CD4-positive, alpha-beta memory T cell (primary cell): Measurements from ENCODE around the gene DPAGT1. TPM values are rescaled to one million over a fixed set of nuclear protein-coding genes. Genes with fewer than 3 reads are reported as not detected.
"Not testable (repeated sequence)": the region's sequence is repeated elsewhere in the genome, so short reads cannot be mapped to it uniquely, and the experiment has no call there.

Experiments
- CTCF ChIA-PET: fragments of 350-600 bp; sonication (Branson Sonifier 250); formaldehyde crosslinking; loops from one replicate; lab custom pipeline; 2021; ENCODE audit warnings: inconsistent platforms; ENCODE audit not compliant: partially characterized antibody; lab: Charles Lee
- POLR2A ChIA-PET: fragments of 350-600 bp; sonication (Branson Sonifier 250); formaldehyde crosslinking; loops from one replicate; lab custom pipeline; 2021; ENCODE audit not compliant: partially characterized antibody; lab: Charles Lee
- DNase-seq, 5 donors: peaks; one replicate each; pipeline versions ENCODE4 v3.0.0 to v3.0.0-alpha.2; 2020 to 2022; ENCODE audit warnings: mixed read lengths in 1 of 5
- H3K27ac ChIP-seq: one replicate; pipeline ENCODE4 v1.7.0; 2013; ENCODE audit warnings: low read depth, low read length
- H3K27me3 ChIP-seq: 2 replicates; pipeline ENCODE4 v1.7.0; 2013; ENCODE audit warnings: mild to moderate bottlenecking, low read length, moderate library complexity; ENCODE audit not compliant: insufficient read depth
- H3K36me3 ChIP-seq: 2 replicates; pipeline ENCODE4 v1.7.0; 2013; ENCODE audit warnings: mild to moderate bottlenecking, low read length, moderate library complexity; ENCODE audit not compliant: insufficient read depth
- H3K4me1 ChIP-seq: 2 replicates; pipeline ENCODE4 v1.7.0; 2013; ENCODE audit warnings: mild to moderate bottlenecking, low read length, moderate library complexity; ENCODE audit not compliant: insufficient read depth
- H3K4me3 ChIP-seq, 2 donors: one replicate each; pipeline ENCODE4 v1.7.0; 2013; ENCODE audit warnings: low read length in 2 of 2, mild to moderate bottlenecking in 1 of 2
- H3K9me3 ChIP-seq, 2 donors: one replicate each; pipeline ENCODE4 v1.7.0; 2013; ENCODE audit warnings: low read length in 2 of 2, control low read depth in 1 of 2; ENCODE audit not compliant: control insufficient read depth in 1 of 2
- H3K27ac Mint-ChIP-seq, 7 donors: one replicate each; pipeline ENCODE4 v1.8.0; 2020 to 2021; ENCODE audit warnings: mixed read lengths in 7 of 7, mild to moderate bottlenecking in 6 of 7, inconsistent platforms in 3 of 7, moderate library complexity in 3 of 7
- H3K27me3 Mint-ChIP-seq, 2 donors: one replicate each; pipeline ENCODE4 v1.8.0; 2020 to 2021; ENCODE audit warnings: mixed read lengths in 2 of 2
- H3K36me3 Mint-ChIP-seq, 2 donors: one replicate each; pipeline ENCODE4 v1.8.0; 2020 to 2021; ENCODE audit warnings: mixed read lengths in 2 of 2, inconsistent platforms in 1 of 2, mild to moderate bottlenecking in 1 of 2
- H3K4me1 Mint-ChIP-seq, 4 donors: one replicate each; pipeline ENCODE4 v1.8.0; 2020 to 2021; ENCODE audit warnings: mixed read lengths in 4 of 4, mild to moderate bottlenecking in 1 of 4
- H3K4me3 Mint-ChIP-seq, 8 donors: one replicate each; pipeline ENCODE4 v1.8.0; 2020 to 2021; ENCODE audit warnings: mixed read lengths in 8 of 8, mild to moderate bottlenecking in 7 of 8, moderate library complexity in 6 of 8, inconsistent platforms in 3 of 8
- H3K9me3 Mint-ChIP-seq, 8 donors: one replicate each; pipeline ENCODE4 v1.8.0; 2020 to 2021; ENCODE audit warnings: mixed read lengths in 8 of 8, mild to moderate bottlenecking in 5 of 8, inconsistent platforms in 3 of 8, moderate library complexity in 1 of 8
- intact Hi-C: fragments of 100-400 bp; cut with micrococcal nuclease; formaldehyde crosslinking; loops from one replicate; pipeline ENCODE4 v1.15.1; 2023
- polyA plus RNA-seq, 2 donors: library from polyadenylated mRNA; unstranded; fragments of 300-500 nt; fragmentation: Illumina TruSeq; gene quantifications; one replicate each; pipeline ENCODE4 v1.2.3, GENCODE V29; 2021
- total RNA-seq, 2 experiments: library from RNA; stranded (reverse); gene quantifications; one replicate each; pipeline ENCODE4 v1.2.3, GENCODE V29; 2021

The DPAGT1 gene
- total and polyA plus RNA-seq, 4 experiments from 2014 or later, result 32.9 to 52.3 (median 52.2) TPM

DNA sequence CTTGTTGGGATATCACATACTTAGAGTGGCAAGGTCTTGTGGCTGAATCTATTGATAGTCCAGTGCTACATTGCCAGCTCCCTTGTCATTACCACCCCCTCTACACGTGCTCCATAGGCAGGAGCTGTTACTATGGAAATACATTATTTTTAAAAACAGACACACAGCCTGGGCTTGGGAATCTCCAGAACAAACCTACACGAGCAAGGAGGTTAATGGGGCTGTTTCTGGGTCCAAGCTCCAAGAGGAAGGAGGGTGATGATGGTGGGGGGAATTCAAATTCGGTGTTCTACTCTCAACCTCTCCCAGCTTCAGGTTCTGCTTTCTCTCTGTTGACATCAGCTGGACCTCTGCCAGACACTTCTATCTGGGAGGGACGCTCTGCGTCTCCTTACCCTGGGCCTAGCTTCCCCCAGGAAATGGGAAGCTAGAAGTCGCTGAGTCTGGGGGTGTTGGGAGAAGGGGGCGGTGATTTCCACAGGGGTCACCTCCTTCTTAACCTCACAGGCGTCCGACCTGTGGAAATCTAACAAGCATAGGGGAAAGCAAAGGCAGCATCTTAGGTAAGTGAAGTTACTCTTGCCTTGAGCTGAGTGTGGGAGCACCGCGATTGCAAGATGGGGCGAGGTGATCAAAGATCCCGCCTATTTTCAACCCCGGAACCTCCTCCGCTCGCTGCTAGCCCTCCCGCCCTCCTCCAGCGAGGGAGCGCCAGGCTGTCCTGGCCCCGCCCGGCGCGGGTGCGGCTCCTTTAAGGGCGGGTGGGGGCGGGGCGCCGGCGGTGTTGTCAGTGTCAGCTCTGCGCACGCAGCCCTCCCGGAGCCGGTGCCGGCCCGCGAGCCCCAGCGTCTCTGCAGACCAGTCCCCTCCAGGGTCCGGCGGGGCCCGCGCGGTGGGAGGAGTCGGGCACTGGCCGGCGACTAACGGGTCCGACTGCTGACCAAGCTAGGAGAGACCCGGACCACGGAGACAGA lies 5.2 kb upstream of the DPAGT1 start, which contains the start of gene C2CD2L:
Gene C2CD2L (plus strand): TSS at position 781 of the 974 bp plus-strand sequence. CDS start 398 bp downstream, outside the sequence.
- Mint-ChIP-seq H3K36me3 (peaks cover 17 to 32% of the 10 kb centered on the region in 2 donors), H3K27ac (peak within 1 kb of the TSS; percentile 84 to 96 (median 93)), H3K27me3 (no peaks in the 10 kb centered on the region), H3K4me1 (peaks cover 31 to 64% (median 46%) of the 10 kb centered on the region in 4 donors), H3K4me3 (peak within 1 kb of the TSS; percentile 86 to 93 (median 90)), H3K9me3 (no peaks in the 10 kb centered on the region)
- POLR2A ChIA-PET, result interaction anchor here (0.6 to 13.3 kb wide), 24 partner anchors 8 to 1928 kb away, joined by 3 to 210 read pairs (median 4); partner anchors contain the start of genes CBL, CENATAC, HINFP and HMBS
- Histone ChIP-seq H3K4me1 (peaks cover 47% of the 10 kb centered on the region), H3K4me3 (peak within 1 kb of the TSS; percentile 83 to 93), H3K27ac (peak within 1 kb of the TSS; percentile 81), H3K36me3 (peaks cover 12% of the 10 kb centered on the region), H3K27me3 (no peaks in the 10 kb centered on the region), H3K9me3 (no peaks in the 10 kb centered on the region)
- CTCF ChIA-PET, result interaction anchor here (0.9 to 2.4 kb wide), 13 partner anchors 8 to 90 kb away, joined by 3 to 11 read pairs (median 4); partner anchors contain the start of genes HINFP, HMBS and VPS11
- DNase-seq, result peak; percentile 81 to 91 (median 86)
- intact Hi-C loops, result loop anchor here (1.0 kb wide), 2 partner anchors 12 to 14 kb away; partner anchors contain the start of gene HINFP

DNA sequence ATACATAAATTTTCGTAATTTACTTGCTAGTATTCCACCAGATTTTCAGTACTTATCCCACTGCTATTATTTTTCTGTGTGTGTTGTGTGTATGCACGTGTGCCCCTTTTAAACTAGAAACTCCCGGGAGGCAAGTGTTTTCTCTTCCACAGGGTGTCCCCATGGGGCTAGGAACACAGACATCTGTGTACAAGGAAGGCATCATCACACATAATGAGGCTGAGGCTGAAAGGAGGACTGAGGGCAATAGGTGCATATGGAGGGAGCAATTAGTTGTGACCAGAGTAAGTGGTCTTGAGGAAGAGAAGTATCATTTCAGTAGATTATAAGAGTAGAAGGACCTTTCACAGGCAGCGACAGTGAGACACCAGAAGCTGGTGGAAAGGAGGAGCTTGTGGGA lies 2.1 kb upstream of the DPAGT1 start:
- Histone ChIP-seq H3K36me3 (no peaks in the 10 kb centered on the region), H3K9me3 (no peaks in the 10 kb centered on the region), H3K27ac (no peak overlapping the region), H3K4me1 (peaks cover 49% of the 10 kb centered on the region), H3K27me3 (no peaks in the 10 kb centered on the region), H3K4me3 (no peak overlapping the region)
- peaks cover 34 to 65% (median 49%) of the 10 kb centered on the region in 4 donors for H3K4me1 Mint-ChIP-seq
- peaks cover 3 to 26% of the 10 kb centered on the region in 2 donors for H3K36me3 Mint-ChIP-seq
- ChIA-PET CTCF (no interaction called here), POLR2A (interaction anchor here (6.0 to 13.3 kb wide), 2 partner anchors 10 to 15 kb away, joined by 109 to 210 read pairs; partner anchors contain the start of gene HINFP)
- intact Hi-C loops, result loop anchor here (2.0 to 5.0 kb wide), 3 partner anchors 93 to 1961 kb away; partner anchors contain the start of gene PAFAH1B2
- no peak for DNase-seq
- H3K27me3 Mint-ChIP-seq, result no peaks in the 10 kb centered on the region
- peak overlapping the region; percentile 59 to 81 (median 76) for H3K4me3 Mint-ChIP-seq
- H3K27ac Mint-ChIP-seq, result peak overlapping the region; percentile 30 to 91 (median 79)
- H3K9me3 Mint-ChIP-seq, result no peaks in the 10 kb centered on the region

DNA sequence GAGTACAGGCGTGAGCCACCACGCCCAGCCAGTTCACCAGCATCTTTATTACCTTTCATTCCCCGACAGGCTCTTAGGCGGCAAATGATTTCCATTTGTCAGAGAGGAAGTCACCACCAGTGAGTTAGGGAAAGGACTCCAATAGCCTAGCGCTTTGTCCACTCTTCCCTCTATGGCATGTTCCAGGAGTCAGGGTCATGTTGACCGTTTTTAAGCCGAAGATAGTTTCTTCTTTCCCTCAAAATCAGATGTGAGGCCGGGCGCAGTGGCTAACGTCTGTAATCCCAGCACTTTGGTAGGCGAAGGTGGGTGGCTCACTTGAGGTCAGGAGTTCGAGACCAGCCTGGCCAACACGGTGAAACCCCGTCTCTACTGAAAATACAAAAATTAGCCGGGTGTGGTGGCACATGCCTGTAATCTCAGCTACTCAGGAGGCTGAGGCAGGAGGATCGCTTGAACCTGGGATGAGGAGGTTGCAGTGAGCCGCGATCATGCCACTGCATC lies 1.6 kb upstream of the DPAGT1 start:
- Mint-ChIP-seq H3K27ac (peak overlapping the region in 6 of 7 donors; percentile 64 to 100 (median 96)), H3K4me3 (peak overlapping the region; percentile 93 to 99 (median 97)), H3K4me1 (peaks cover 28 to 59% (median 46%) of the 10 kb centered on the region in 4 donors), H3K36me3 (peaks cover 7 to 26% of the 10 kb centered on the region in 2 donors)
- not testable (repeated sequence) for H3K27ac ChIP-seq, H3K9me3 Mint-ChIP-seq, DNase-seq, H3K27me3 ChIP-seq, H3K9me3 ChIP-seq, H3K36me3 ChIP-seq, H3K27me3 Mint-ChIP-seq, H3K4me3 ChIP-seq
- H3K4me1 ChIP-seq, result peaks cover 43% of the 10 kb centered on the region
- ChIA-PET POLR2A (interaction anchor here (0.6 to 13.3 kb wide), 15 partner anchors 9 to 231 kb away, joined by 3 to 210 read pairs (median 11); partner anchors contain the start of genes ABCG4, CBL, CENATAC and HINFP), CTCF (interaction anchor here (1.6 to 2.3 kb wide), 3 partner anchors 15 to 36 kb away, joined by 6 to 11 read pairs (median 9); partner anchors contain the start of genes HINFP and VPS11)
- intact Hi-C loops, result loop anchor here (2.0 to 5.0 kb wide), 3 partner anchors 94 to 1961 kb away; partner anchors contain the start of gene PAFAH1B2

DNA sequence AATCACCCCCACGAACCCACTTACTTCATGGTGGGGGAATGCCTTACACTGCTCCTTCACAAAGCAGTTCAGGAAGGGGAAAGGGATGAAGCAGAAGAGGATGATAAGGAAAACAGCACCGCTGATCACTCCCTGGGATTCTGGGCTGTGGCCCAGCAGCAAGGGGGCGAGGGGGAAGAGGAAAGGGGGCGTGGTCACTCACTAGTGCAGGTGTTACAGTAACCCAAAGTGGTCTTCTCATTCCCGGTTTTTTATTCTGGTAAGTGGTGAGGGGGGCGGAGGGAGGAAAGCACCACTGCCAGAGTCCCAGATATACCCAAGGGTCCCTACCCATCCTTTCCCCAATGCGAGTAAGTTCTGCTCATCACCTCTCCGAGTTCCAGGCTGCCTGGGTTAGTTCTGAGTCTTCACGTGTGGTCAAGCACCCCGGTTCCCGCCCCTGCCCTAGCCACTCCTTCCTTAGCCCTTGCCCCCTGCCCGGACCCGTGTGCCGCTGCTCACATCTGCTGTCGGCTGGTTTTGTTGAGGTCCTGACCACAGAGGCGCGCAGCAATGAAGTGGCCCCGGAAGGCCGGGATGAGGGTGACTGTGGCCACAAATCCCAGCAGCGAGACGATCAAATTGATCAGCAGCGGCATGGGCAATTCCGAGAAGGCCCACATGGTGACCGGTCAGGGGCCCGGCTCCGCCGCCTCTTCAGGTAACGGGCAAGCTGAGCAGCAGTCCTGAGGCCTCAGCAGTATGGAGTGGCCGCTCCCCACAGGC lies 477 bp downstream of the DPAGT1 start:
- Histone ChIP-seq H3K36me3 (peaks cover 17% of the 10 kb centered on the region), H3K27ac (peak overlapping the region; percentile 91), H3K4me1 (peaks cover 35% of the 10 kb centered on the region), H3K9me3 (no peaks in the 10 kb centered on the region), H3K4me3 (peak overlapping the region; percentile 87 to 98), H3K27me3 (no peaks in the 10 kb centered on the region)
- intact Hi-C loops, result loop anchor here (1.0 to 5.0 kb wide), 4 partner anchors 17 to 1959 kb away; partner anchors contain the start of genes HMBS, HYOU1 and PAFAH1B2
- peak overlapping the region; percentile 93 to 99 (median 97) for H3K4me3 Mint-ChIP-seq
- H3K4me1 Mint-ChIP-seq, result peaks cover 21 to 55% (median 43%) of the 10 kb centered on the region in 4 donors
- peaks cover 19 to 39% of the 10 kb centered on the region in 2 donors for H3K36me3 Mint-ChIP-seq
- DNase-seq, result no peak
- H3K27me3 Mint-ChIP-seq, result no peaks in the 10 kb centered on the region
- H3K9me3 Mint-ChIP-seq, result no peaks in the 10 kb centered on the region
- H3K27ac Mint-ChIP-seq, result peak overlapping the region; percentile 93 to 100 (median 99)
- CTCF ChIA-PET, result interaction anchor here (1.0 to 2.3 kb wide), 8 partner anchors 17 to 83 kb away, joined by 3 to 11 read pairs (median 5); partner anchors contain the start of genes HINFP, HYOU1, NLRX1 and RPS25
- POLR2A ChIA-PET, result interaction anchor here (0.6 to 13.3 kb wide), 25 partner anchors 8 to 1869 kb away, joined by 3 to 210 read pairs (median 6); partner anchors contain the start of genes ABCG4, CBL, CENATAC and DDX6

DNA sequence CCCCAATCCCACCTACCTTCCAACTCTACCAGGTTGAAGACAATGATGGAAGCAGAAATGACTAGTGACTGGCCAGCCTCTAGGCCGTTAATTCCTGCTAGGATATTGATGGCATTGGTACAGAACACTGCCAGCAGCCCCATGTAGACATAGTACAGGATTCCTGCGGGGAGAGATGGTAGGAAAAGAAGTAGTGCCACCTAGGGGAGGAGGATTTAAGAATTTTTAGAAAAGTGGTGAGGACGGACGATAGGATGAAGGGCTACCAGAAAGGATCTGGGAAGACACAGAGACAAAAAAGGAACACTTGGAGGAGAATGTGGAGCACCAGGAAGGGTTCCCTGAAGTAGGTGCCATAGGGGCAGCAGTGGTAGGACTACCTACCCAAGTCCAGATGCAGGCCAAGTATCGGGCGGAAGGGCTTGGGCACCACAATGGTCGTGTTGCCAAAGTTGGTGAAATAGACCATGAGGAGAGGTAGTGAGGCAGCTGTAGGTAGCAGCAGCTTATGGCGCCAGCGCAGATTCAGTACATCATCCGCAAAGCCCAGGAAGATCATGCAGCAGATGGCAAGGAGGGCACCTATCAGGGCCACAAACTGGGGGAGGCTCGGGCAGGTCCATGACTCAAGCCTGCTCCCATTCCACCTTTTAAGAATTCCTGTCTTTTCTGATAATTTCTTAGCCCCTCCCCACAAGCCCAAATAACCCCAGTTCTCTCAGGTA lies 1.2 kb downstream of the DPAGT1 start:
- no peak for DNase-seq
- Histone ChIP-seq H3K36me3 (peaks cover 17% of the 10 kb centered on the region), H3K4me3 (peak overlapping the region; percentile 87 to 98), H3K27ac (peak overlapping the region; percentile 91), H3K27me3 (no peaks in the 10 kb centered on the region), H3K4me1 (peaks cover 39% of the 10 kb centered on the region), H3K9me3 (no peaks in the 10 kb centered on the region)
- Mint-ChIP-seq H3K9me3 (peaks cover 0 to 1% (median 0%) of the 10 kb centered on the region in 8 donors), H3K4me3 (peak overlapping the region; percentile 93 to 99 (median 97)), H3K27ac (peak overlapping the region; percentile 66 to 94 (median 83)), H3K36me3 (peaks cover 19 to 42% of the 10 kb centered on the region in 2 donors), H3K4me1 (peaks cover 23 to 59% (median 45%) of the 10 kb centered on the region in 4 donors), H3K27me3 (peaks cover 0 to 1% of the 10 kb centered on the region in 2 donors)
- intact Hi-C loops, result loop anchor here (5.0 kb wide), 2 partner anchors 222 to 1958 kb away; partner anchors contain the start of gene PAFAH1B2
- ChIA-PET CTCF (interaction anchor here (1.0 to 2.1 kb wide), 6 partner anchors 8 to 81 kb away, joined by 3 to 6 read pairs (median 4); partner anchors contain the start of genes HMBS and VPS11), POLR2A (interaction anchor here (1.0 to 6.0 kb wide), 4 partner anchors 19 to 143 kb away, joined by 3 to 109 read pairs (median 20); partner anchors contain the start of genes HINFP and VPS11)
